SK-N-SH treated with all-trans-retinoic acid at 6 μM for 48 hours (cell line): ENCODE results near the gene MPDZ.

Source experiments
- ATAC-seq: fragments of 200-7000 bp; cut with Tn5 transposase; 3 replicates; pipeline ENCODE4 v1.9.1; 2020; ENCODE audit warnings: mild to moderate bottlenecking, moderate library complexity
- ARNTL ChIP-seq: fragments of 450-650 bp; formaldehyde crosslinking; IDR thresholded peaks from 2 replicates; pipeline ENCODE4 v1.5.0; 2020; ENCODE audit warnings: low read depth, mild to moderate bottlenecking, moderate library complexity, borderline replicate concordance
- BACH2 ChIP-seq: fragments of 250-450 bp; sonication (Bioruptor Pico); IDR thresholded peaks from 2 replicates; pipeline ENCODE4 v1.9.0; 2021; ENCODE audit warnings: mild to moderate bottlenecking, borderline replicate concordance
- CSDC2 ChIP-seq: fragments of 250-450 bp; sonication (Bioruptor Pico); IDR thresholded peaks from 2 replicates; pipeline ENCODE4 v1.5.0; 2020; ENCODE audit warnings: mild to moderate bottlenecking, moderate library complexity
- ESRRG ChIP-seq: fragments of 250-450 bp; sonication (Bioruptor Pico); IDR thresholded peaks from 2 replicates; pipeline ENCODE4 v1.6.1; 2021; ENCODE audit warnings: mild to moderate bottlenecking
- GLIS3 ChIP-seq: fragments of 250-450 bp; sonication (Bioruptor Pico); IDR thresholded peaks from 2 replicates; pipeline ENCODE4 v1.5.0; 2020; ENCODE audit warnings: mild to moderate bottlenecking, moderate library complexity
- ISL1 ChIP-seq: fragments of 250-450 bp; sonication (Bioruptor Pico); IDR thresholded peaks from 2 replicates; pipeline ENCODE4 v2.1.2; 2022; ENCODE audit warnings: mild to moderate bottlenecking, moderate library complexity
- OSR1 ChIP-seq: fragments of 250-450 bp; sonication (Bioruptor Pico); IDR thresholded peaks from 2 replicates; pipeline ENCODE4 v1.8.0; 2022; ENCODE audit warnings: moderate library complexity, mild to moderate bottlenecking, inconsistent platforms
- PATZ1 ChIP-seq: fragments of 250-450 bp; sonication (Bioruptor Pico); IDR thresholded peaks from 2 replicates; pipeline ENCODE4 v1.8.0; 2020; ENCODE audit warnings: mild to moderate bottlenecking, moderate library complexity, borderline replicate concordance
- PPARA ChIP-seq: fragments of 250-450 bp; sonication (Bioruptor Pico); IDR thresholded peaks from 2 replicates; pipeline ENCODE4 v1.5.0; 2020; ENCODE audit warnings: mild to moderate bottlenecking, borderline replicate concordance
- RARB ChIP-seq: fragments of 250-450 bp; sonication (Bioruptor Pico); IDR thresholded peaks from 2 replicates; pipeline ENCODE4 v1.8.0; 2021; ENCODE audit warnings: mild to moderate bottlenecking, moderate library complexity
- TCF4 ChIP-seq: fragments of 250-450 bp; sonication (Bioruptor Pico); IDR thresholded peaks from 2 replicates; pipeline ENCODE4 v1.8.0; 2021; ENCODE audit warnings: mild to moderate bottlenecking, moderate library complexity, borderline replicate concordance
- ZC3H10 ChIP-seq: fragments of 250-450 bp; sonication (Bioruptor Pico); IDR thresholded peaks from 2 replicates; pipeline ENCODE4 v1.5.1; 2021; ENCODE audit warnings: mild to moderate bottlenecking, moderate library complexity
- ZFP3 ChIP-seq: fragments of 250-450 bp; sonication (Bioruptor Pico); IDR thresholded peaks from 2 replicates; pipeline ENCODE4 v1.5.0; 2020; ENCODE audit warnings: mild to moderate bottlenecking, moderate library complexity
- ZFP30 ChIP-seq: fragments of 450-650 bp; formaldehyde crosslinking; IDR thresholded peaks from 2 replicates; pipeline ENCODE4 v1.5.0; 2022; ENCODE audit warnings: mild to moderate bottlenecking, moderate library complexity
- ZNF565 ChIP-seq: fragments of 450-650 bp; formaldehyde crosslinking; conservative IDR thresholded peaks from 2 replicates; pipeline ENCODE4 v1.5.0; 2020; ENCODE audit warnings: low read depth, mild to moderate bottlenecking, moderate library complexity
- ZNF70 ChIP-seq: fragments of 450-650 bp; formaldehyde crosslinking; IDR thresholded peaks from 2 replicates; pipeline ENCODE4 v1.5.0; 2020; ENCODE audit warnings: mild to moderate bottlenecking, moderate library complexity
- ZNF8 ChIP-seq: fragments of 450-650 bp; formaldehyde crosslinking; IDR thresholded peaks from 2 replicates; pipeline ENCODE4 v1.5.0; 2020; ENCODE audit warnings: mild to moderate bottlenecking, moderate library complexity
- TF ChIP-seq, protein P1 (sequence below): fragments of 250-450 bp; sonication (Bioruptor Pico); IDR thresholded peaks from 2 replicates; pipeline ENCODE4 v1.5.1; 2020; ENCODE audit warnings: low read depth, mild to moderate bottlenecking, moderate library complexity
- TF ChIP-seq, protein P2 (sequence below): fragments of 250-450 bp; sonication (Bioruptor Pico); IDR thresholded peaks from 2 replicates; pipeline ENCODE4 v1.8.0; 2021; ENCODE audit warnings: low read depth, mild to moderate bottlenecking, moderate library complexity, borderline replicate concordance
- TF ChIP-seq, protein P3 (sequence below): fragments of 250-450 bp; sonication (Bioruptor Pico); IDR thresholded peaks from 2 replicates; pipeline ENCODE4 v1.5.1; 2021; ENCODE audit warnings: mild to moderate bottlenecking, moderate library complexity

Gene MPDZ

GRCh38 chr9:13143281-13143680 is 136.2 kb downstream of the MPDZ start (continued):
- no peak for TF ChIP-seq PATZ1 (CRISPR knock-in tag)
- TF ChIP-seq ZC3H10 (CRISPR knock-in tag) = no peak
- TF ChIP-seq ZFP30 (CRISPR knock-in tag) = no peak
- TF ChIP-seq ZNF8 (CRISPR knock-in tag) = no peak
- TF ChIP-seq ZNF70 (CRISPR knock-in tag) = no peak
- TF ChIP-seq ZNF565 (CRISPR knock-in tag) = no peak
- TF ChIP-seq BACH2 (CRISPR knock-in tag) = no peak
- no peak for TF ChIP-seq ZFP3

GRCh38 chr9:13142776-13143175 is 136.7 kb downstream of the MPDZ start:
- TF ChIP-seq ESRRG = no peak
- TF ChIP-seq ZNF8 (CRISPR knock-in tag) = no peak
- no peak for TF ChIP-seq ZFP30 (CRISPR knock-in tag)
- no peak for TF ChIP-seq ISL1 (CRISPR knock-in tag)
- TF ChIP-seq ZNF565 (CRISPR knock-in tag) = no peak
- no peak for TF ChIP-seq PPARA
- TF ChIP-seq GLIS3 = no peak
- TF ChIP-seq ARNTL = no peak
- no peak for TF ChIP-seq OSR1 (CRISPR knock-in tag)
- TF ChIP-seq, protein P1, sequence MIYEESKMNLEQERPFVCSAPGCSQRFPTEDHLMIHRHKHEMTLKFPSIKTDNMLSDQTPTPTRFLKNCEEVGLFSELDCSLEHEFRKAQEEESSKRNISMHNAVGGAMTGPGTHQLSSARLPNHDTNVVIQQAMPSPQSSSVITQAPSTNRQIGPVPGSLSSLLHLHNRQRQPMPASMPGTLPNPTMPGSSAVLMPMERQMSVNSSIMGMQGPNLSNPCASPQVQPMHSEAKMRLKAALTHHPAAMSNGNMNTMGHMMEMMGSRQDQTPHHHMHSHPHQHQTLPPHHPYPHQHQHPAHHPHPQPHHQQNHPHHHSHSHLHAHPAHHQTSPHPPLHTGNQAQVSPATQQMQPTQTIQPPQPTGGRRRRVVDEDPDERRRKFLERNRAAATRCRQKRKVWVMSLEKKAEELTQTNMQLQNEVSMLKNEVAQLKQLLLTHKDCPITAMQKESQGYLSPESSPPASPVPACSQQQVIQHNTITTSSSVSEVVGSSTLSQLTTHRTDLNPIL = no peak
- TF ChIP-seq TCF4 (CRISPR knock-in tag) = no peak
- TF ChIP-seq, protein P2, sequence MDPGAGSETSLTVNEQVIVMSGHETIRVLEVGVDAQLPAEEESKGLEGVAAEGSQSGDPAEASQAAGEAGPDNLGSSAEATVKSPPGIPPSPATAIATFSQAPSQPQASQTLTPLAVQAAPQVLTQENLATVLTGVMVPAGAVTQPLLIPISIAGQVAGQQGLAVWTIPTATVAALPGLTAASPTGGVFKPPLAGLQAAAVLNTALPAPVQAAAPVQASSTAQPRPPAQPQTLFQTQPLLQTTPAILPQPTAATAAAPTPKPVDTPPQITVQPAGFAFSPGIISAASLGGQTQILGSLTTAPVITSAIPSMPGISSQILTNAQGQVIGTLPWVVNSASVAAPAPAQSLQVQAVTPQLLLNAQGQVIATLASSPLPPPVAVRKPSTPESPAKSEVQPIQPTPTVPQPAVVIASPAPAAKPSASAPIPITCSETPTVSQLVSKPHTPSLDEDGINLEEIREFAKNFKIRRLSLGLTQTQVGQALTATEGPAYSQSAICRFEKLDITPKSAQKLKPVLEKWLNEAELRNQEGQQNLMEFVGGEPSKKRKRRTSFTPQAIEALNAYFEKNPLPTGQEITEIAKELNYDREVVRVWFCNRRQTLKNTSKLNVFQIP (CRISPR knock-in tag) = no peak
- no peak for TF ChIP-seq CSDC2 (CRISPR knock-in tag)
- TF ChIP-seq, protein P3, sequence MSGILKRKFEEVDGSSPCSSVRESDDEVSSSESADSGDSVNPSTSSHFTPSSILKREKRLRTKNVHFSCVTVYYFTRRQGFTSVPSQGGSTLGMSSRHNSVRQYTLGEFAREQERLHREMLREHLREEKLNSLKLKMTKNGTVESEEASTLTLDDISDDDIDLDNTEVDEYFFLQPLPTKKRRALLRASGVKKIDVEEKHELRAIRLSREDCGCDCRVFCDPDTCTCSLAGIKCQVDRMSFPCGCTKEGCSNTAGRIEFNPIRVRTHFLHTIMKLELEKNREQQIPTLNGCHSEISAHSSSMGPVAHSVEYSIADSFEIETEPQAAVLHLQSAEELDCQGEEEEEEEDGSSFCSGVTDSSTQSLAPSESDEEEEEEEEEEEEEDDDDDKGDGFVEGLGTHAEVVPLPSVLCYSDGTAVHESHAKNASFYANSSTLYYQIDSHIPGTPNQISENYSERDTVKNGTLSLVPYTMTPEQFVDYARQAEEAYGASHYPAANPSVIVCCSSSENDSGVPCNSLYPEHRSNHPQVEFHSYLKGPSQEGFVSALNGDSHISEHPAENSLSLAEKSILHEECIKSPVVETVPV = no peak
- TF ChIP-seq ZNF70 (CRISPR knock-in tag) = no peak
- TF ChIP-seq RARB = no peak
- ATAC-seq = no peak

- TF ChIP-seq ZFP3 (no peak), PATZ1 (CRISPR knock-in tag) (no peak), ZFP30 (CRISPR knock-in tag) (no peak), ISL1 (CRISPR knock-in tag) (peak; percentile 59)
- TF ChIP-seq, protein P3 = no peak
- TF ChIP-seq, all 23 proteins: peak for 1
- no peak for ATAC-seq
Observed at GRCh38 chr9:13141629-13142028, 137.9 kb downstream of the MPDZ start.
